ENCODE data around the gene TBX3. TPM values are rescaled to one million over a fixed set of nuclear protein-coding genes. Genes with fewer than 3 reads are reported as not detected.

Gene TBX3
- total RNA-seq, 4 donors from 2014 or later: 15.2 to 48.1 (median 35.4) TPM

GRCh38 chr12:114649585-114649984 is 34.4 kb downstream of the TBX3 start:
- 64 to 69% methylated on average over 10 of the region's 10 CpGs for WGBS, 2 donors
- no peak overlapping the region for H3K4me3 ChIP-seq (ENCODE audit: low read depth, poor library complexity, severe bottlenecking)
- DNase-seq (ENCODE audit: low spot score in 2 of 2): no peak
- intact Hi-C loops (cut with DNase I; ENCODE audit: low total_unique reads): no loop called here
- TF ChIP-seq, protein P1, sequence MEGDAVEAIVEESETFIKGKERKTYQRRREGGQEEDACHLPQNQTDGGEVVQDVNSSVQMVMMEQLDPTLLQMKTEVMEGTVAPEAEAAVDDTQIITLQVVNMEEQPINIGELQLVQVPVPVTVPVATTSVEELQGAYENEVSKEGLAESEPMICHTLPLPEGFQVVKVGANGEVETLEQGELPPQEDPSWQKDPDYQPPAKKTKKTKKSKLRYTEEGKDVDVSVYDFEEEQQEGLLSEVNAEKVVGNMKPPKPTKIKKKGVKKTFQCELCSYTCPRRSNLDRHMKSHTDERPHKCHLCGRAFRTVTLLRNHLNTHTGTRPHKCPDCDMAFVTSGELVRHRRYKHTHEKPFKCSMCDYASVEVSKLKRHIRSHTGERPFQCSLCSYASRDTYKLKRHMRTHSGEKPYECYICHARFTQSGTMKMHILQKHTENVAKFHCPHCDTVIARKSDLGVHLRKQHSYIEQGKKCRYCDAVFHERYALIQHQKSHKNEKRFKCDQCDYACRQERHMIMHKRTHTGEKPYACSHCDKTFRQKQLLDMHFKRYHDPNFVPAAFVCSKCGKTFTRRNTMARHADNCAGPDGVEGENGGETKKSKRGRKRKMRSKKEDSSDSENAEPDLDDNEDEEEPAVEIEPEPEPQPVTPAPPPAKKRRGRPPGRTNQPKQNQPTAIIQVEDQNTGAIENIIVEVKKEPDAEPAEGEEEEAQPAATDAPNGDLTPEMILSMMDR (IDR thresholded peaks at IDR 0.05): no peak
- no peak for TF ChIP-seq POLR2A (IDR thresholded peaks at IDR 0.05)

DNA sequence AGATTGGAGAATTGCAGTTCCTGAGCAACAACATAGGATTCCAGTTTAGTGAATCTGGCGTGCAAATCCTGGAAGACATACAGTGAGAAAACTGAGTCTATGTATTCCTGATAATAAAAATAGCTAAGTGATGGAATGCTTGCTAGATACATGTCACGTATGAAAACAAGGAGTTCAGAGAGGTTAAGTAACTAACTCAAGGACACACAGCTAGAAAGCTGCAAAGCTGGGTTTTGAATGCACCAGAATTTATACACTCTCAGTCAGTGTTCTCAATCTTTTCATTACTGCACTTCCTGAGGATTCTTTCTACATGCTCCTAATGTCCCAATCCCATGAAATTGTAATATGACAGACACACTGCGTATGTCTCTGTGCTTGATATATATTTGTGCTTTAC is 35.3 kb downstream of the TBX3 start:
- intact Hi-C loops (cut with DNase I; ENCODE audit: low total_unique reads): no loop called here
- H3K4me3 ChIP-seq (ENCODE audit: low read depth, poor library complexity, severe bottlenecking): no peak overlapping the region
- WGBS, 2 donors: 89 to 92% methylated on average over 3 of the region's 3 CpGs
- no peak for DNase-seq (ENCODE audit: low spot score in 2 of 2)
- TF ChIP-seq POLR2A (IDR thresholded peaks at IDR 0.05): no peak
- TF ChIP-seq, protein P1 (IDR thresholded peaks at IDR 0.05): no peak

GRCh38 chr12:114638790-114639435 is 45.1 kb downstream of the TBX3 start:
- WGBS, 2 donors: 70 to 76% methylated on average over 6 of the region's 6 CpGs
- intact Hi-C loops (cut with DNase I; ENCODE audit: low total_unique reads): no loop called here
- DNase-seq (ENCODE audit: low spot score in 2 of 2): no peak
- TF ChIP-seq POLR2A (IDR thresholded peaks at IDR 0.05): no peak
- TF ChIP-seq, protein P1 (IDR thresholded peaks at IDR 0.05): no peak
- H3K4me3 ChIP-seq (ENCODE audit: low read depth, poor library complexity, severe bottlenecking): no peak overlapping the region

DNA sequence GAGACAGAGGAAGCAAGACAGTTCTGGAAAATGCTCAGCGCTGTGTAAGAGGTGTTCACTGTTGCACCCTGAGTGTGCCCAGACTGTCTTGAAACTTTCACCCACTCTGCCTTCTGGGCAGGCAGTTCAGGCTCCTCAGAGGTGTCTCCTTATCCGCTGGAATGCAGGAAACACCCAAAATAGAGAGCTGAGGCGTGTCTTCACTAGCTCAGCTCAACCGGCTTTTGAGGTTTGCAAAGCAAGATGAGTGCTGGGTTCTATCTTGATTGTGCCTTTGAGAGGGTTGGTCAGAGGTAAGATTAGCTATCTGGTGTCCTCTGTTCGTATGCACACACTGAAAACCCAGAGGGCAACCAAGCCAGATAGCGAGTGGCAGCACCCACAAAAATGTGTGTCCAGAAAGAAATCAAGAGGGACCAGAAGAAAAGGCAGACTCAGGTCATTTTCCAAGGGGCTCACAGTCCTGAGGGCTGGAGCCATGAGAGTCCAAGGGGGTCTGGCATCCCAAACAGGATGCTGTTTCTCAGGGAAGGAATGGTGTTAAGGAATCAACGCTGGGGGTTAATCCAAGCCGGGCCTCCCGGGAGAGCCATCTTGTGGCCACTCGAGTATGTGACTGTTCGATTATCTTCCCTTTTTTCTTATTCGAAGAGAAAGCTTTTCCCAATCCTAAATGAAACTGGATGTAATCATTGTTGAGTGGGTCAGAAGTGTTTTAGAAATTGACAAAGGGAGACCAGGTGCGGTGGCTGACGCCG is 47.1 kb downstream of the TBX3 start:
- 46 to 48% methylated on average over 15 of the region's 15 CpGs for WGBS, 2 donors
- DNase-seq (ENCODE audit: low spot score in 2 of 2): peak in 1 of 2 donors; percentile 24
- no peak for TF ChIP-seq POLR2A (IDR thresholded peaks at IDR 0.05)
- TF ChIP-seq, protein P1 (IDR thresholded peaks at IDR 0.05): no peak
- intact Hi-C loops (cut with DNase I; ENCODE audit: low total_unique reads): no loop called here
- H3K4me3 ChIP-seq (ENCODE audit: low read depth, poor library complexity, severe bottlenecking): no peak overlapping the region

DNA sequence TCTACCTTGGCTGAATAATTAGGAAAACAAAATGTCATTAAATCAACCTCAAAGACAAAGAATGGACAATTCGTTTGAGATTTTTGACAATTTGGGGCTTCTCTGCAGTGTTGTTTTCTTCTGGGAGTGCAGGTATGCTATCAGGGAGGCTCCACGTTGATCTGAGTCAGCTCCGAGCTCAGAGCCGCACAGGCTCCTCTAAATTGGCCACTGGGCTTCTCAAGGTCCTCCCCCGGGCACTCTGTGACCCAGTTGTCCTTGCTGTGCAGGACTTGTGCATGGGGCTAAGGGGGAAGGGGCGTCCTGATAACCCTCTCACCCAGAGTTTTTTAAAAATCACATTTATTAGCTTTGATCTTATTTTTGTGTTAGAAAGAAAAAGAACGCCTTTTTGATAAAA is 52.7 kb downstream of the TBX3 start:
- intact Hi-C loops (cut with DNase I; ENCODE audit: low total_unique reads): no loop called here
- no peak for DNase-seq (ENCODE audit: low spot score in 2 of 2)
- H3K4me3 ChIP-seq (ENCODE audit: low read depth, poor library complexity, severe bottlenecking): no peak overlapping the region
- TF ChIP-seq POLR2A (IDR thresholded peaks at IDR 0.05): no peak
- TF ChIP-seq, protein P1 (IDR thresholded peaks at IDR 0.05): no peak
- 45 to 62% methylated on average over 7 of the region's 7 CpGs for whole genome bisulfite sequencing, 2 donors

Measured in lower leg skin (tissue), 4 donors.